DND-41 (cell line): ENCODE data around the gene PREX1.

Experiments
- ATAC-seq: fragments of 200-7000 bp; cut with Tn5 transposase; 3 replicates; pipeline ENCODE4 v1.9.1; 2021; ENCODE audit warnings: low read depth; ENCODE audit not compliant: insufficient read depth
- DNase-seq: peaks from one replicate; pipeline ENCODE4 v3.0.0-alpha.2; 2020
- H2AFZ ChIP-seq: 2 replicates; pipeline ENCODE4 v1.6.0; 2012; ENCODE audit warnings: low read depth, low read length
- H3K27ac ChIP-seq: 2 replicates; pipeline ENCODE4 v1.5.1; 2012; ENCODE audit warnings: low read length, inconsistent platforms
- H3K27me3 ChIP-seq: fragments of 200-600 bp; sonication (generic); 2 replicates; pipeline ENCODE4 v1.6.0; 2012; ENCODE audit warnings: low read length, mild to moderate bottlenecking, inconsistent platforms; ENCODE audit not compliant: insufficient read depth, poor library complexity
- H3K36me3 ChIP-seq: 2 replicates; pipeline ENCODE4 v1.5.1; 2012; ENCODE audit warnings: low read length, inconsistent platforms; ENCODE audit not compliant: insufficient read depth
- H3K4me1 ChIP-seq: 2 replicates; pipeline ENCODE4 v1.5.1; 2012; ENCODE audit warnings: mild to moderate bottlenecking, low read length; ENCODE audit not compliant: insufficient read depth
- H3K4me2 ChIP-seq: 2 replicates; pipeline ENCODE4 v1.6.0; 2012; ENCODE audit warnings: mild to moderate bottlenecking, moderate library complexity, low read length, inconsistent platforms; ENCODE audit not compliant: insufficient read depth
- H3K4me3 ChIP-seq, 2 experiments: fragments of 200-600 bp in 1 of 2; shearing (Covaris generic) in 1 of 2; 2 replicates each; pipeline ENCODE4 v1.5.1; 2012 to 2016; ENCODE audit warnings: inconsistent platforms in 2 of 2, low read length in 2 of 2, mild to moderate bottlenecking in 2 of 2, low read depth in 1 of 2, moderate library complexity in 1 of 2
- H3K79me2 ChIP-seq: 2 replicates; pipeline ENCODE4 v1.6.0; 2012; ENCODE audit warnings: low read length, inconsistent platforms; ENCODE audit not compliant: insufficient read depth
- H3K9ac ChIP-seq: 2 replicates; pipeline ENCODE4 v1.6.0; 2012; ENCODE audit warnings: low read depth, mild to moderate bottlenecking, inconsistent platforms, low read length, moderate library complexity
- H3K9me3 ChIP-seq: 2 replicates; pipeline ENCODE4 v1.5.1; 2012; ENCODE audit warnings: low read length, moderate library complexity, mild to moderate bottlenecking, inconsistent platforms; ENCODE audit not compliant: insufficient read depth, severe bottlenecking
- H4K20me1 ChIP-seq: 2 replicates; pipeline ENCODE4 v1.6.0; 2012; ENCODE audit warnings: low read length; ENCODE audit not compliant: insufficient read depth
- CTCF ChIP-seq: IDR thresholded peaks from 2 replicates; pipeline ENCODE4 v1.5.1; 2012; ENCODE audit warnings: borderline replicate concordance, low read length, moderate library complexity, mild to moderate bottlenecking; ENCODE audit not compliant: poor library complexity, severe bottlenecking; ENCODE audit errors: extremely low read depth
- EZH2 ChIP-seq: IDR thresholded peaks from 3 replicates; pipeline ENCODE4 v1.6.1; 2012; ENCODE audit warnings: borderline replicate concordance, low read depth, mild to moderate bottlenecking, moderate library complexity, low read length, inconsistent platforms; ENCODE audit not compliant: severe bottlenecking

PREX1 gene

DNA sequence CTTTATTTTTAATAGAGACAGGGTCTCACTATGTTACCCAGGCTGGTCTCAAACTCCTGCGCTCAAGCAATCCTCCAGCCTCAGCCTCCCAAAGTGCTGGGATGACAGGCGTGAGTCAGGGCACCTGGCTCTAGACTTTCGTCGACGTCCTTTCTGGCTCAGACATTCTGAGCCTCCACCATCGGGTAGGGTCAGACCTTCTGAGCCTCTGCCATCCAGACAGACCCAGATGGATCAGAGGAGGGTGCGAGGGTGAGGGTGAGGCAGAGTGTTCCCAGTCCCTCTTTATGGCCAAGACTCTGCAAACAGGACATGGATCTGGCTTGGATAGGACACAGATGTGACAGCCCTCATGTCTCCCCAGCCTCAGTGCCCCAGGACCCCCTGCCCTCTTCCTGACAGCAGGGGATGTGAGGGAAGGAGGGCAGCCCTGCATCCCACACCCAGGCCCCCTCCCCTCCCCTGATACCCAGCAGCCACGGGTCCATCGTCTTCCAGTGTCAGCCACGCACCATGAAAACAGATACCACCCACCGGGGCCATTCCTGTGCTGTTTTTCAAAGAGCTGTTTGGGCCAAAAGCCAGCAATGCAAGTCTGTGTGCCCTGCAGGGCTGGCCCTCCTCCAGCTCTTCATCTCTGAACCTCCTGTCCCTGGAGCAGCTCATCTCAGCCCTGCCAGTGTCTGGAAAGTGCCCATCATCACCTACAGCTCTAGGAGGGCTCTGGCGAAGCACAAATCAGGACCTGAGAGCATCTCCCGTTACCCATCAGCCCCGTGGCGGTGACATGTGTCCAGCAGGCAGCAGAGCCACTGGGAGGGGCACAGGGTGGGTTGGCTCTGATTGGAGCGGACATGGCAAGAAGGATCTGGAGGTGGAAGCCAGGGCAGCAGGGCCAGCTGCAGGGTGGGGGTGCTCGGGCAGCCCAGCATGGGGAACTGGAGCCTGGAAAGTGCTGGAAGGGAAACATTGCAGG, 208.4 kb downstream of the PREX1 start:
- Histone ChIP-seq H2AFZ (no peak overlapping the region), H3K27me3 (no peaks in the 10 kb centered on the region), H3K9ac (no peak overlapping the region), H4K20me1 (0 out of 2 replicates have a peak, but pooled peaks cover 3% of the 10 kb centered on the region), H3K36me3 (no peaks in the 10 kb centered on the region), H3K79me2 (no peaks in the 10 kb centered on the region), H3K9me3 (no peaks in the 10 kb centered on the region), H3K27ac (no peak overlapping the region), H3K4me2 (no peak overlapping the region), H3K4me3 (no peak overlapping the region), H3K4me1 (peaks cover 5% of the 10 kb centered on the region)
- DNase-seq (no peak), ATAC-seq (no peak)
- TF ChIP-seq CTCF (no peak), EZH2 (no peak)

- Histone ChIP-seq H3K9ac (no peak overlapping the region), H3K36me3 (no peaks in the 10 kb centered on the region), H3K4me3 (no peak overlapping the region), H3K9me3 (no peaks in the 10 kb centered on the region), H3K27ac (no peak overlapping the region), H2AFZ (no peak overlapping the region), H4K20me1 (0 out of 2 replicates have a peak, but pooled peaks cover 3% of the 10 kb centered on the region), H3K4me1 (peaks cover 5% of the 10 kb centered on the region), H3K4me2 (no peak overlapping the region), H3K79me2 (no peaks in the 10 kb centered on the region), H3K27me3 (no peaks in the 10 kb centered on the region)
- TF ChIP-seq CTCF: no peak
- TF ChIP-seq EZH2: no peak
- DNase-seq (no peak), ATAC-seq (no peak)
These were observed 209.2 kb downstream of the PREX1 start for GRCh38 chr20:48618631-48619030.

GRCh38 chr20:48618052-48618451, 209.7 kb downstream of the PREX1 start:
- no peaks in the 10 kb centered on the region for H3K27me3 ChIP-seq
- no peak overlapping the region for H3K4me3 ChIP-seq
- no peaks in the 10 kb centered on the region for H3K9me3 ChIP-seq
- H3K9ac ChIP-seq: no peak overlapping the region
- no peak overlapping the region for H3K4me2 ChIP-seq
- ATAC-seq (no peak), DNase-seq (no peak)
- H4K20me1 ChIP-seq: 0 out of 2 replicates have a peak, but pooled peaks cover 3% of the 10 kb centered on the region
- no peaks in the 10 kb centered on the region for H3K79me2 ChIP-seq
- H2AFZ ChIP-seq: no peak overlapping the region
- no peaks in the 10 kb centered on the region for H3K36me3 ChIP-seq
- H3K4me1 ChIP-seq: peaks cover 5% of the 10 kb centered on the region
- TF ChIP-seq CTCF (no peak), EZH2 (no peak)
- no peak overlapping the region for H3K27ac ChIP-seq
